NCI-H2196 (cell line): Measurements from ENCODE around the gene ENTPD7.
"Not testable (repeated sequence)": the region's sequence is repeated elsewhere in the genome, so short reads cannot be mapped to it uniquely, and the experiment has no call there.

Source experiments
- DNase-seq: peaks from one replicate; lab custom pipeline; 2025; ENCODE audit not compliant: unreplicated experiment; lab: John Stamatoyannopoulos, UW

The ENTPD7 gene

GRCh38 chr10:99742701-99743100 lies 83.4 kb downstream of the ENTPD7 start:
- no peak for DNase-seq

- no peak for DNase-seq
These were observed 84.5 kb downstream of the ENTPD7 start for GRCh38 chr10:99743841-99744240.

GRCh38 chr10:99746166-99746565 lies 86.9 kb downstream of the ENTPD7 start:
- DNase-seq, result not testable (repeated sequence)

DNA sequence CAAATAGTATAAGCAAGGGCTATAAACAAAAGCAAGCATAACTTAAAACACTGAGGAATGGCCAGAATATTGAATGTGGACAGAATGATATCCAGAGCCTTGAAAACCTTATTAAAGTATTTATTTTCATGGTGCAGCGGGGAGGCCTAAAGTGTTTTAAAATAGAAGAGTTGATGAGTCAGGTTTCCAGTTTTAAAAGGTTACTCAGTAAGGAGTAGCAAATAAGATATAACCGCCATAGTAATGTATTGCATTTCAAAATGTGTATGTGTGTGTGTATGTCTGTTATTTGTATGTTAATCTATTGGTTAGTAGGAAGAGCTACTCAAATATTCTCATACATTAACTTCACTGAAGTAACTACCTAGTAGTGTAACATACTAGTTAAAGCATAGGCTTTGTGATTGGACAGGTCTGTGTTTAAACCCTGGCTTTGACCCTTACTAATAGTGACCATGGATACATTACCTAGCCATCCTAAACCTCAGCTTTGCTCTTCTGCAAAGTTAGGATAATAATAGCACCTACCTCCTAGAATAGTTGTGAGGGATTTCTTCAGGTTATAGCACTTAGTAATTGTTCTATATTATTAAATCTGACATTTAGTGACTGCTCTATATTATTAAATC lies 89.6 kb downstream of the ENTPD7 start:
- no peak for DNase-seq

DNA sequence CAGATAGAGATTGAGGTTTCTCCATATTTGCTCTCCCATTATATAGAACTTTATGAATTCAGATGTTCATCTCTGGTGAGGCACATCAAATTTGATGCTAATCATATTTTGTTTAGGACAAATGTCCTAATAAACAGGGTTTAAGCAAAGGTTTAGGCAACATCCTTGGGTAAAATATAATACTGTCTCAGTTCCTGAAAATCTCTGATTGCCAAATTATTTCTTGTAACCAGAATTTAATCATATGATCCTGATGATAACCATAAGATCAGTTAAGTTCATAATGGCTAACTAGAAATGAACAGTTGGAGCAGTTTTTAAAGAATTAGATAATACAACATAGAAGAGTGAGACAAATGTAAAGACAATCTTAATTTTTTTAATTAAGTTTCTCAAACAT lies 91.3 kb downstream of the ENTPD7 start:
- DNase-seq, result no peak

- no peak for DNase-seq
These were observed 95.4 kb downstream of the ENTPD7 start for GRCh38 chr10:99754670-99755069.
